Measurements from ENCODE around the gene HSD17B13. TPM values are rescaled to one million over a fixed set of nuclear protein-coding genes. Genes with fewer than 3 reads are reported as not detected.

The HSD17B13 gene
- total RNA-seq (1 to 10 TPM in 1 of 2 experiments, under 1 TPM in 1; 0.94 to 1.5 TPM), polyA plus RNA-seq (under 1 TPM in 2 of 3 donors, not detected in 1; 0.10 to 0.21 TPM), total RNA-seq (0 to 1.6 (median 0.16) reads per million in 6 experiments)

GRCh38 chr4:87322754-87323153 is at the start of gene HSD17B13:
Gene HSD17B13, minus strand, starts transcription at chr4:87322882. Its CDS starts 41 bp downstream, at chr4:87322841.
- POLR2A ChIA-PET, result no interaction called here
- H3K27ac Mint-ChIP-seq, result no peak within 1 kb of the TSS
- H3K9me3 Mint-ChIP-seq, result peaks cover 0 to 8% (median 0%) of the 10 kb centered on the region in 9 donors
- DNase-seq (no peak), ATAC-seq (no peak)
- no peak within 1 kb of the TSS for H3K4me3 Mint-ChIP-seq
- H3K36me3 Mint-ChIP-seq, result no peaks in the 10 kb centered on the region
- no peaks in the 10 kb centered on the region for H3K4me1 Mint-ChIP-seq
- H3K27me3 Mint-ChIP-seq, result no peaks in the 10 kb centered on the region

- POLR2A ChIA-PET, result no interaction called here
- H3K27me3 Mint-ChIP-seq, result no peaks in the 10 kb centered on the region
These were observed 47.4 kb upstream of the HSD17B13 start for GRCh38 chr4:87370068-87370467.

GRCh38 chr4:87366521-87367162 is 44.0 kb upstream of the HSD17B13 start:
- Mint-ChIP-seq H3K4me3 (no peak overlapping the region), H3K36me3 (peaks cover 6 to 87% (median 35%) of the 10 kb centered on the region in 3 donors), H3K27me3 (no peaks in the 10 kb centered on the region), H3K9me3 (no peaks in the 10 kb centered on the region), H3K27ac (no peak overlapping the region), H3K4me1 (peaks cover 0 to 4% (median 2%) of the 10 kb centered on the region in 4 donors)
- ATAC-seq (no peak), DNase-seq (no peak)
- POLR2A ChIA-PET, result no interaction called here

More at GRCh38 chr4:87370068-87370467, 47.4 kb upstream of the HSD17B13 start:
- H3K9me3 Mint-ChIP-seq, result no peaks in the 10 kb centered on the region
- H3K36me3 Mint-ChIP-seq, result peaks cover 6 to 84% (median 28%) of the 10 kb centered on the region in 3 donors
- peak overlapping the region in 2 of 10 donors; percentile 32 to 46 for H3K27ac Mint-ChIP-seq
- ATAC-seq (no peak), DNase-seq (no peak)
- H3K4me1 Mint-ChIP-seq, result peaks cover 0 to 4% (median under 1%) of the 10 kb centered on the region in 4 donors
- H3K4me3 Mint-ChIP-seq, result no peak overlapping the region

GRCh38 chr4:87365348-87365747 is 42.7 kb upstream of the HSD17B13 start:
- no peak for ATAC-seq
- H3K4me3 Mint-ChIP-seq, result no peak overlapping the region
- H3K4me1 Mint-ChIP-seq, result peaks cover 0 to 4% (median 3%) of the 10 kb centered on the region in 4 donors
- DNase-seq, result no peak
- no peaks in the 10 kb centered on the region for H3K27me3 Mint-ChIP-seq
- peaks cover 0 to 86% (median 31%) of the 10 kb centered on the region in 3 donors for H3K36me3 Mint-ChIP-seq
- POLR2A ChIA-PET, result no interaction called here
- no peaks in the 10 kb centered on the region for H3K9me3 Mint-ChIP-seq
- H3K27ac Mint-ChIP-seq, result no peak overlapping the region

GRCh38 chr4:87363552-87363951 is 40.9 kb upstream of the HSD17B13 start:
- DNase-seq (no peak), ATAC-seq (no peak)
- peaks cover 0 to 82% (median 34%) of the 10 kb centered on the region in 3 donors for H3K36me3 Mint-ChIP-seq
- H3K27me3 Mint-ChIP-seq, result no peaks in the 10 kb centered on the region
- H3K27ac Mint-ChIP-seq, result no peak overlapping the region
- H3K4me1 Mint-ChIP-seq, result peaks cover 0 to 5% (median under 1%) of the 10 kb centered on the region in 4 donors
- POLR2A ChIA-PET, result interaction anchor here (0.7 kb wide), 1 partner anchor 83 kb away, joined by 3 read pairs; no protein-coding TSS in a partner anchor
- H3K9me3 Mint-ChIP-seq, result no peaks in the 10 kb centered on the region
- no peak overlapping the region for H3K4me3 Mint-ChIP-seq

- POLR2A ChIA-PET, result no interaction called here
- Mint-ChIP-seq H3K27ac (no peak overlapping the region), H3K36me3 (peaks cover 0 to 76% (median 35%) of the 10 kb centered on the region in 3 donors), H3K4me3 (no peak overlapping the region), H3K9me3 (no peaks in the 10 kb centered on the region), H3K4me1 (peaks cover 0 to 4% (median 2%) of the 10 kb centered on the region in 4 donors), H3K27me3 (no peaks in the 10 kb centered on the region)
- ATAC-seq, result no peak
- DNase-seq, result no peak
These were observed 37.8 kb upstream of the HSD17B13 start for GRCh38 chr4:87360338-87360935.

- no peaks in the 10 kb centered on the region for H3K27me3 Mint-ChIP-seq
- DNase-seq, result no peak
- no peak overlapping the region for H3K4me3 Mint-ChIP-seq
- H3K9me3 Mint-ChIP-seq, result no peaks in the 10 kb centered on the region
- H3K4me1 Mint-ChIP-seq, result peaks cover 0 to 3% (median under 1%) of the 10 kb centered on the region in 4 donors
- ATAC-seq, result no peak
- peak overlapping the region in 1 of 10 donors; percentile 72 for H3K27ac Mint-ChIP-seq
- POLR2A ChIA-PET, result no interaction called here
- peaks cover 0 to 76% (median 33%) of the 10 kb centered on the region in 3 donors for H3K36me3 Mint-ChIP-seq
These were observed 36.6 kb upstream of the HSD17B13 start for GRCh38 chr4:87359258-87359657.

- peaks cover 6 to 67% (median 29%) of the 10 kb centered on the region in 3 donors for H3K36me3 Mint-ChIP-seq
- no peak overlapping the region for H3K4me3 Mint-ChIP-seq
- no peaks in the 10 kb centered on the region for H3K9me3 Mint-ChIP-seq
- POLR2A ChIA-PET, result no interaction called here
- peaks cover 0 to 2% (median under 1%) of the 10 kb centered on the region in 4 donors for H3K4me1 Mint-ChIP-seq
- ATAC-seq, result no peak
- peak overlapping the region in 7 of 10 donors; percentile 10 to 78 (median 34) for H3K27ac Mint-ChIP-seq
- DNase-seq, result no peak
- no peaks in the 10 kb centered on the region for H3K27me3 Mint-ChIP-seq
These were observed 34.3 kb upstream of the HSD17B13 start for GRCh38 chr4:87356832-87357526.

GRCh38 chr4:87354168-87355102 is 31.8 kb upstream of the HSD17B13 start:
- DNase-seq, result no peak
- H3K27ac Mint-ChIP-seq, result no peak overlapping the region
- no peak for ATAC-seq
- no peaks in the 10 kb centered on the region for H3K27me3 Mint-ChIP-seq
- H3K4me1 Mint-ChIP-seq, result peaks cover 0 to 2% (median 0%) of the 10 kb centered on the region in 4 donors
- no peaks in the 10 kb centered on the region for H3K9me3 Mint-ChIP-seq
- no peak overlapping the region for H3K4me3 Mint-ChIP-seq
- POLR2A ChIA-PET, result interaction anchor here (0.6 kb wide), 2 partner anchors 27 to 36 kb away, joined by 4 read pairs; no protein-coding TSS in a partner anchor
- peaks cover 6 to 51% (median 24%) of the 10 kb centered on the region in 3 donors for H3K36me3 Mint-ChIP-seq

- Mint-ChIP-seq H3K9me3 (no peaks in the 10 kb centered on the region), H3K36me3 (peaks cover 6 to 45% (median 22%) of the 10 kb centered on the region in 3 donors), H3K4me1 (peaks cover 0 to 2% (median 0%) of the 10 kb centered on the region in 4 donors), H3K27me3 (no peaks in the 10 kb centered on the region), H3K4me3 (no peak overlapping the region), H3K27ac (peak overlapping the region in 1 of 10 donors; percentile 25)
- POLR2A ChIA-PET, result interaction anchor here (0.6 kb wide), 1 partner anchor 37 kb away, joined by 4 read pairs; no protein-coding TSS in a partner anchor
- ATAC-seq (no peak), DNase-seq (peak in 9 of 10 donors; percentile 6 to 42 (median 23))
These were observed 30.9 kb upstream of the HSD17B13 start for GRCh38 chr4:87353592-87353991.

GRCh38 chr4:87345139-87345538 is 22.5 kb upstream of the HSD17B13 start:
- peaks cover 20 to 60% (median 55%) of the 10 kb centered on the region in 3 donors for H3K36me3 Mint-ChIP-seq
- H3K27me3 Mint-ChIP-seq, result no peaks in the 10 kb centered on the region
- no peak overlapping the region for H3K4me3 Mint-ChIP-seq
- H3K4me1 Mint-ChIP-seq, result no peaks in the 10 kb centered on the region
- POLR2A ChIA-PET, result no interaction called here
- no peak for ATAC-seq
- H3K9me3 Mint-ChIP-seq, result peaks cover 0 to 22% (median 9%) of the 10 kb centered on the region in 9 donors
- peak overlapping the region in 1 of 10 donors; percentile 14 for H3K27ac Mint-ChIP-seq
- DNase-seq, result no peak

GRCh38 chr4:87342872-87343271 is 20.2 kb upstream of the HSD17B13 start:
- Mint-ChIP-seq H3K4me1 (no peaks in the 10 kb centered on the region), H3K4me3 (no peak overlapping the region), H3K36me3 (peaks cover 32 to 79% (median 76%) of the 10 kb centered on the region in 3 donors), H3K27me3 (no peaks in the 10 kb centered on the region), H3K9me3 (peaks cover 0 to 28% (median 12%) of the 10 kb centered on the region in 9 donors), H3K27ac (no peak overlapping the region)
- ATAC-seq, result no peak
- POLR2A ChIA-PET, result no interaction called here
- no peak for DNase-seq

Data from naive thymus-derived CD8-positive, alpha-beta T cell (primary cell).